Endothelial cell of umbilical vein (primary cell): ENCODE data around the gene YBX3. TPM values are rescaled to one million over a fixed set of nuclear protein-coding genes. Genes with fewer than 3 reads are reported as not detected.

Experiments used
- BruUV-seq: library from RNA; stranded (reverse); fragments of 400-500 nt; replicated peaks from 2 replicates; lab custom pipeline; 2021; lab: Mats Ljungman, UMichigan
- CTCF ChIA-PET: fragments of 300-600, 350-600 bp; sonication (Branson Sonifier 250); formaldehyde crosslinking; loops from one replicate; lab custom pipeline; 2021; ENCODE audit warnings: antibody characterized with exemption, inconsistent platforms; lab: Charles Lee
- POLR2A ChIA-PET: fragments of 300-600, 350-600 bp; sonication (Branson Sonifier 250); formaldehyde crosslinking; loops from one replicate; lab custom pipeline; 2021; ENCODE audit warnings: antibody characterized with exemption, inconsistent platforms; lab: Charles Lee
- DNase-seq: peaks from one replicate; pipeline ENCODE4 v3.0.0-alpha.2; 2011; ENCODE audit warnings: low read depth, low spot score
- FAIRE-seq: peaks from 2 replicates; lab custom pipeline; 2011; peaks lifted over from hg19 to GRCh38; lab: Jason Lieb, UNC
- H2AFZ ChIP-seq: 2 replicates; pipeline ENCODE4 v1.6.0; 2012; ENCODE audit warnings: low read depth, low read length, control low read depth, inconsistent platforms
- H3K27ac ChIP-seq: 2 replicates; pipeline ENCODE4 v1.5.1; 2011; ENCODE audit warnings: low read depth, mild to moderate bottlenecking, control low read depth, low read length, moderate library complexity; ENCODE audit not compliant: insufficient read depth
- H3K27me3 ChIP-seq, 2 experiments: 2 replicates each; pipeline versions ENCODE4 v1.6.0 to v1.6.1; 2011; ENCODE audit warnings: low read length in 2 of 2, mixed read lengths in 1 of 2; ENCODE audit not compliant: control insufficient read depth in 2 of 2, insufficient read depth in 2 of 2
- H3K36me3 ChIP-seq, 2 experiments: 2 replicates in 1 of 2; 3 replicates in 1 of 2; pipeline ENCODE4 v1.5.1; 2011; ENCODE audit warnings: low read length in 2 of 2, mild to moderate bottlenecking in 1 of 2, moderate library complexity in 1 of 2; ENCODE audit not compliant: control insufficient read depth in 2 of 2, insufficient read depth in 2 of 2; ENCODE audit errors: extremely low read depth in 1 of 2
- H3K4me1 ChIP-seq: 3 replicates; pipeline ENCODE4 v1.5.1; 2011; ENCODE audit warnings: mild to moderate bottlenecking, low read length; ENCODE audit not compliant: control insufficient read depth, insufficient read depth; ENCODE audit errors: extremely low read depth
- H3K4me2 ChIP-seq: 2 replicates; pipeline ENCODE4 v1.6.1; 2011; ENCODE audit warnings: low read length, control low read depth, mixed read lengths; ENCODE audit not compliant: insufficient read depth
- H3K4me3 ChIP-seq, 3 experiments: fragments of 200-600 bp in 1 of 3; sonication (generic), shearing (Covaris generic) in 1 of 3; replicated peaks in 1 of 3; 2 replicates each; pipeline ENCODE4 v1.5.1; 2011 to 2016; ENCODE audit warnings: control low read depth in 3 of 3, low read length in 3 of 3, mild to moderate bottlenecking in 2 of 3, inconsistent platforms in 1 of 3, low read depth in 1 of 3, moderate library complexity in 1 of 3; ENCODE audit not compliant: insufficient read depth in 1 of 3
- H3K79me2 ChIP-seq: 2 replicates; pipeline ENCODE4 v1.6.0; 2012; ENCODE audit warnings: low read length, inconsistent platforms; ENCODE audit not compliant: control insufficient read depth, insufficient read depth
- H3K9ac ChIP-seq: replicated peaks from 2 replicates; pipeline ENCODE3; 2011; ENCODE audit warnings: low read length, control low read depth; ENCODE audit not compliant: insufficient read depth; ENCODE audit errors: extremely low read depth
- H3K9me1 ChIP-seq: replicated peaks from 3 replicates; pipeline ENCODE4 v1.6.0; 2011; ENCODE audit warnings: mild to moderate bottlenecking, low read length; ENCODE audit not compliant: control insufficient read depth, insufficient read depth; ENCODE audit errors: extremely low read depth
- H3K9me3 ChIP-seq: replicated peaks from 2 replicates; pipeline ENCODE4 v1.5.1; 2012; ENCODE audit warnings: low read length, inconsistent platforms; ENCODE audit not compliant: control insufficient read depth, insufficient read depth
- H4K20me1 ChIP-seq: replicated peaks from 2 replicates; pipeline ENCODE3; 2011; ENCODE audit warnings: mild to moderate bottlenecking, low read length; ENCODE audit not compliant: control insufficient read depth, insufficient read depth; ENCODE audit errors: extremely low read depth
- EZH2 ChIP-seq: IDR thresholded peaks from 2 replicates; pipeline ENCODE4 v1.6.1; 2012; ENCODE audit warnings: borderline replicate concordance, low read depth, mild to moderate bottlenecking, moderate library complexity, low read length, inconsistent platforms; ENCODE audit not compliant: severe bottlenecking
- FOS ChIP-seq: IDR thresholded peaks from 2 replicates; pipeline ENCODE4 v1.6.1; 2011; ENCODE audit warnings: mild to moderate bottlenecking, low read length, moderate library complexity, borderline replicate concordance; ENCODE audit not compliant: insufficient read depth
- GATA2 ChIP-seq: IDR thresholded peaks from 2 replicates; pipeline ENCODE4 v1.7.0; 2011; ENCODE audit warnings: low read depth, mild to moderate bottlenecking, moderate library complexity, mixed read lengths, low read length; ENCODE audit not compliant: insufficient read length, insufficient read depth
- JUN ChIP-seq: IDR thresholded peaks from 2 replicates; pipeline ENCODE4 v1.6.1; 2011; ENCODE audit warnings: borderline replicate concordance, low read depth; ENCODE audit not compliant: insufficient read length, insufficient read depth
- MYC ChIP-seq: IDR thresholded peaks from one replicate; pipeline ENCODE4 v1.6.1; 2011; ENCODE audit warnings: mild to moderate bottlenecking, low read depth, low read length
- POLR2A ChIP-seq: IDR thresholded peaks from 2 replicates; pipeline ENCODE4 v1.6.1; 2012; ENCODE audit warnings: low read depth, mild to moderate bottlenecking, control low read depth, low read length
- POLR2AphosphoS5 ChIP-seq: IDR thresholded peaks from 2 replicates; pipeline ENCODE4 v1.6.1; 2012; ENCODE audit warnings: low read depth, mild to moderate bottlenecking, control low read depth, low read length, moderate library complexity; ENCODE audit not compliant: insufficient read depth
- dilution Hi-C: fragments of 300-500 bp; cut with MboI; formaldehyde crosslinking; loops from one replicate; pipeline ENCODE4 v1.15.0; 2019; ENCODE audit warnings: low sequenced_read_pairs; ENCODE audit not compliant: extremely low pct_ligation_motif_present
- intact Hi-C: fragments of 100-400 bp; cut with micrococcal nuclease; formaldehyde crosslinking; loops from one replicate; pipeline ENCODE4 v1.10.0; 2022
- polyA plus RNA-seq, 4 experiments: library from polyadenylated mRNA; depleted of rRNA in 3 of 4; stranded (reverse) in 3 of 4; unstranded in 1 of 4; fragments of >200 nt; gene quantifications; 2 replicates each; pipeline versions ENCODE4 v1.2.1 to v1.2.3, GENCODE V29; 2011 to 2012; ENCODE audit warnings: missing spikeins in 1 of 4
- total RNA-seq: library from RNA; stranded (reverse); gene quantifications from 2 replicates; pipeline ENCODE4 v1.2.3, GENCODE V29; 2021
- TF ChIP-seq, protein P1 (sequence below), 2 donors: IDR thresholded peaks; 1 replicate in 1 of 2; 2 replicates in 1 of 2; pipeline ENCODE4 v1.5.1; 2011; ENCODE audit warnings: low read length in 2 of 2, mild to moderate bottlenecking in 2 of 2, moderate library complexity in 2 of 2, control low read depth in 1 of 2, inconsistent platforms in 1 of 2, low read depth in 1 of 2; ENCODE audit not compliant: insufficient read depth in 1 of 2; ENCODE audit errors: extremely low read depth in 1 of 2
- TF ChIP-seq, protein P2 (sequence below): IDR thresholded peaks from 2 replicates; pipeline ENCODE4 v1.6.1; 2011; ENCODE audit not compliant: insufficient read depth, insufficient read length

The YBX3 gene
- total and polyA plus RNA-seq, 2 donors (not counting 3 experiments of a cell fraction or from before 2014, with no cell fraction given) = 137 to 441 TPM

GRCh38 chr12:10726945-10727344 lies 3.8 kb upstream of the YBX3 start:
- no TSS peak for BruUV-seq
- no peaks in the 10 kb centered on the region for H3K36me3 ChIP-seq
- no peaks in the 10 kb centered on the region for H4K20me1 ChIP-seq
- H3K9me1 ChIP-seq = no peaks in the 10 kb centered on the region
- dilution Hi-C loops (no loop called here), intact Hi-C loops (no loop called here)
- ChIA-PET POLR2A (no interaction called here), CTCF (interaction anchor here (3.4 kb wide), 1 partner anchor 23 kb away, joined by 18 read pairs; no protein-coding TSS in a partner anchor)
- H3K4me2 ChIP-seq = no peak overlapping the region
- H3K27me3 ChIP-seq = no peaks in the 10 kb centered on the region
- no peak overlapping the region for H3K27ac ChIP-seq
- TF ChIP-seq EZH2 = no peak
- TF ChIP-seq JUN = no peak
- no peak for TF ChIP-seq POLR2A
- TF ChIP-seq MYC = no peak
- TF ChIP-seq POLR2AphosphoS5 = no peak
- no peak for TF ChIP-seq FOS
- TF ChIP-seq, protein P1, sequence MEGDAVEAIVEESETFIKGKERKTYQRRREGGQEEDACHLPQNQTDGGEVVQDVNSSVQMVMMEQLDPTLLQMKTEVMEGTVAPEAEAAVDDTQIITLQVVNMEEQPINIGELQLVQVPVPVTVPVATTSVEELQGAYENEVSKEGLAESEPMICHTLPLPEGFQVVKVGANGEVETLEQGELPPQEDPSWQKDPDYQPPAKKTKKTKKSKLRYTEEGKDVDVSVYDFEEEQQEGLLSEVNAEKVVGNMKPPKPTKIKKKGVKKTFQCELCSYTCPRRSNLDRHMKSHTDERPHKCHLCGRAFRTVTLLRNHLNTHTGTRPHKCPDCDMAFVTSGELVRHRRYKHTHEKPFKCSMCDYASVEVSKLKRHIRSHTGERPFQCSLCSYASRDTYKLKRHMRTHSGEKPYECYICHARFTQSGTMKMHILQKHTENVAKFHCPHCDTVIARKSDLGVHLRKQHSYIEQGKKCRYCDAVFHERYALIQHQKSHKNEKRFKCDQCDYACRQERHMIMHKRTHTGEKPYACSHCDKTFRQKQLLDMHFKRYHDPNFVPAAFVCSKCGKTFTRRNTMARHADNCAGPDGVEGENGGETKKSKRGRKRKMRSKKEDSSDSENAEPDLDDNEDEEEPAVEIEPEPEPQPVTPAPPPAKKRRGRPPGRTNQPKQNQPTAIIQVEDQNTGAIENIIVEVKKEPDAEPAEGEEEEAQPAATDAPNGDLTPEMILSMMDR (IDR thresholded peaks at IDR 0.05; ENCODE audit: extremely low read depth in 1 of 2, insufficient read depth in 1 of 2, low read depth in 1 of 2, low read length in 2 of 2) = no peak
- TF ChIP-seq, protein P2, sequence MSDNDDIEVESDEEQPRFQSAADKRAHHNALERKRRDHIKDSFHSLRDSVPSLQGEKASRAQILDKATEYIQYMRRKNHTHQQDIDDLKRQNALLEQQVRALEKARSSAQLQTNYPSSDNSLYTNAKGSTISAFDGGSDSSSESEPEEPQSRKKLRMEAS = no peak
- TF ChIP-seq GATA2 = no peak
- no peak overlapping the region for H3K9ac ChIP-seq
- peaks cover 9% of the 10 kb centered on the region for H3K4me1 ChIP-seq
- no peak overlapping the region for H3K4me3 ChIP-seq
- FAIRE-seq (no peak), DNase-seq (no peak)
- H3K79me2 ChIP-seq = peaks cover 19% of the 10 kb centered on the region
- H3K9me3 ChIP-seq = no peaks in the 10 kb centered on the region
- no peak overlapping the region for H2AFZ ChIP-seq
